Islet precursor cell (in vitro differentiated cells): Measurements from ENCODE around the gene TNFSF15.
A peak's percentile ranks its signal among the peaks of the same experiment; 100 is the strongest.

ENCODE experiments used
- DNase-seq: peaks from one replicate; pipeline ENCODE4 v3.0.0-alpha.2; 2018

Gene TNFSF15

GRCh38 chr9:114824110-114824509 is 18.3 kb upstream of the TNFSF15 start:
- no peak for DNase-seq

- DNase-seq = no peak
Observed at GRCh38 chr9:114823441-114823840, 17.6 kb upstream of the TNFSF15 start.

- DNase-seq = no peak
Observed at GRCh38 chr9:114822708-114823107, 16.9 kb upstream of the TNFSF15 start.

- no peak for DNase-seq
Observed at GRCh38 chr9:114820776-114821501, 15.1 kb upstream of the TNFSF15 start.

GRCh38 chr9:114818178-114818577 is 12.3 kb upstream of the TNFSF15 start:
- DNase-seq = no peak

GRCh38 chr9:114813717-114814418 is 8.0 kb upstream of the TNFSF15 start:
- DNase-seq = no peak

GRCh38 chr9:114811966-114812636 is 6.3 kb upstream of the TNFSF15 start:
- DNase-seq = no peak

GRCh38 chr9:114811301-114811700 is 5.5 kb upstream of the TNFSF15 start:
- peak; percentile 75 for DNase-seq

- DNase-seq = no peak
Observed at GRCh38 chr9:114810614-114811013, 4.8 kb upstream of the TNFSF15 start.

GRCh38 chr9:114806526-114806900 is 674 bp upstream of the TNFSF15 start:
- DNase-seq = no peak

GRCh38 chr9:114804505-114804904 is 1.3 kb downstream of the TNFSF15 start:
- peak; percentile 69 for DNase-seq

- DNase-seq = no peak
Observed at GRCh38 chr9:114803479-114804265, 2.2 kb downstream of the TNFSF15 start.

GRCh38 chr9:114799925-114800324 is 5.9 kb downstream of the TNFSF15 start:
- DNase-seq = no peak

GRCh38 chr9:114799441-114799840 is 6.4 kb downstream of the TNFSF15 start:
- peak; percentile 89 for DNase-seq

- no peak for DNase-seq
Observed at GRCh38 chr9:114798780-114799427, 6.9 kb downstream of the TNFSF15 start.

- DNase-seq = no peak
Observed at GRCh38 chr9:114798101-114798500, 7.7 kb downstream of the TNFSF15 start.

GRCh38 chr9:114792396-114792795 is 13.4 kb downstream of the TNFSF15 start:
- peak; percentile 16 for DNase-seq

GRCh38 chr9:114791736-114792135 is 14.1 kb downstream of the TNFSF15 start:
- DNase-seq = no peak

- peak; percentile 10 for DNase-seq
Observed at GRCh38 chr9:114791312-114791711, 14.5 kb downstream of the TNFSF15 start.

- DNase-seq = peak; percentile 95
Observed at GRCh38 chr9:114790521-114790920, 15.3 kb downstream of the TNFSF15 start.

GRCh38 chr9:114789006-114789405 is 16.8 kb downstream of the TNFSF15 start:
- DNase-seq = no peak

GRCh38 chr9:114787781-114788498 is 17.9 kb downstream of the TNFSF15 start:
- peak; percentile 29 for DNase-seq
